HepG2 (cell line): ENCODE results near the gene ADCY10. TPM values are rescaled to one million over a fixed set of nuclear protein-coding genes. Genes with fewer than 3 reads are reported as not detected.

Source experiments
- AKAP8 ChIP-seq: sonication (generic); formaldehyde crosslinking; IDR thresholded peaks from 2 replicates; pipeline ENCODE4 v1.5.1; 2020; ENCODE audit warnings: mild to moderate bottlenecking, missing genetic modification reagents
- CHD2 ChIP-seq: IDR thresholded peaks from 2 replicates; pipeline ENCODE4 v1.6.1; 2011; ENCODE audit warnings: low read depth, low read length, improper control_type of control experiment
- E2F5 ChIP-seq: sonication (generic); formaldehyde crosslinking; conservative IDR thresholded peaks from 2 replicates; pipeline ENCODE4 v1.4.0; 2020; ENCODE audit warnings: missing genetic modification reagents
- FOXA3 ChIP-seq: IDR thresholded peaks from 2 replicates; pipeline ENCODE4 v1.6.1; 2016; ENCODE audit warnings: missing genetic modification reagents, missing compliant biosample characterization
- GABPA ChIP-seq, 2 experiments: IDR thresholded peaks; 2 replicates each; pipeline ENCODE4 v1.6.1; 2011 to 2016; ENCODE audit warnings: low read depth in 2 of 2, low read length in 1 of 2, missing biosample characterization in 1 of 2, missing genetic modification characterization in 1 of 2
- HCFC1 ChIP-seq: fragments of 150-350 bp; IDR thresholded peaks from 2 replicates; pipeline ENCODE4 v1.6.1; 2014; ENCODE audit warnings: low read depth, low read length
- HMG20B ChIP-seq: conservative IDR thresholded peaks from 2 replicates; pipeline ENCODE4 v1.6.1; 2016; ENCODE audit warnings: missing genetic modification reagents, missing compliant biosample characterization
- MED1 ChIP-seq: sonication (generic); formaldehyde crosslinking; IDR thresholded peaks from 2 replicates; pipeline ENCODE4 v1.4.0; 2020; ENCODE audit warnings: missing genetic modification reagents
- NBN ChIP-seq: fragments of 450-650 bp; conservative IDR thresholded peaks from 2 replicates; pipeline ENCODE4 v1.6.1; 2017
- NFIC ChIP-seq: IDR thresholded peaks from 2 replicates; pipeline ENCODE4 v1.6.1; 2012; ENCODE audit warnings: mild to moderate bottlenecking, low read length, inconsistent platforms
- PBX3 ChIP-seq: sonication (generic); formaldehyde crosslinking; IDR thresholded peaks from 2 replicates; pipeline ENCODE4 v1.8.1; 2023; ENCODE audit warnings: missing genetic modification reagents, inconsistent platforms, borderline replicate concordance
- SNRNP70 ChIP-seq: fragments of 200-400 bp; formaldehyde crosslinking; IDR thresholded peaks from 2 replicates; pipeline ENCODE4 v1.6.1; 2017; ENCODE audit warnings: mild to moderate bottlenecking, low read depth, low read length, moderate library complexity
- SOX6 ChIP-seq, 2 experiments: fragments of 450-650 bp in 1 of 2; sonication (generic) in 1 of 2; formaldehyde crosslinking in 1 of 2; IDR thresholded peaks; 2 replicates each; pipeline versions ENCODE4 v1.4.0 to v1.6.1; 2017 to 2020; ENCODE audit warnings: antibody characterized with exemption in 1 of 2, mild to moderate bottlenecking in 1 of 2, missing genetic modification reagents in 1 of 2
- STAG1 ChIP-seq: sonication (generic); formaldehyde crosslinking; IDR thresholded peaks from 2 replicates; pipeline ENCODE4 v1.4.0; 2020; ENCODE audit warnings: missing genetic modification reagents
- TEAD3 ChIP-seq: optimal IDR thresholded peaks from 2 replicates; pipeline ENCODE3; 2016; ENCODE audit warnings: borderline replicate concordance
- ZNF234 ChIP-seq: sonication (generic); formaldehyde crosslinking; conservative IDR thresholded peaks from 2 replicates; pipeline ENCODE4 v1.5.1; 2020; ENCODE audit warnings: mild to moderate bottlenecking, missing genetic modification reagents
- ZNF326 ChIP-seq: sonication (generic); formaldehyde crosslinking; IDR thresholded peaks from 2 replicates; pipeline ENCODE4 v1.4.0; 2020; ENCODE audit warnings: missing genetic modification reagents, borderline replicate concordance
- ZNF34 ChIP-seq: sonication (generic); formaldehyde crosslinking; IDR thresholded peaks from 2 replicates; pipeline ENCODE4 v1.4.0; 2020; ENCODE audit warnings: mild to moderate bottlenecking, missing genetic modification reagents, borderline replicate concordance
- ZNF382 ChIP-seq: sonication (generic); formaldehyde crosslinking; IDR thresholded peaks from 2 replicates; pipeline ENCODE4 v1.5.0; 2020; ENCODE audit warnings: missing genetic modification reagents, mild to moderate bottlenecking, borderline replicate concordance
- ZNF609 ChIP-seq: sonication (generic); formaldehyde crosslinking; IDR thresholded peaks from 2 replicates; pipeline ENCODE4 v1.4.0; 2020; ENCODE audit warnings: mild to moderate bottlenecking, missing genetic modification reagents, borderline replicate concordance
- ZNF790 ChIP-seq: sonication (generic); formaldehyde crosslinking; IDR thresholded peaks from 2 replicates; pipeline ENCODE4 v1.8.0; 2022; ENCODE audit warnings: missing genetic modification reagents, mild to moderate bottlenecking, borderline replicate concordance
- polyA plus RNA-seq, 8 experiments: library from polyadenylated mRNA; depleted of rRNA in 3 of 8; stranded (reverse) in 7 of 8; unstranded in 1 of 8; fragments of >200 nt; fragmentation: Illumina TruSeq in 4 of 8; extraction: Trizol in 4 of 8; gene quantifications; 2 replicates each; pipeline versions ENCODE4 v1.2.1 to v1.2.3, GENCODE V29; 2011 to 2016; ENCODE audit warnings: low read depth in 4 of 8, missing spikeins in 1 of 8, mixed read lengths in 1 of 8; ENCODE audit not compliant: insufficient read depth in 1 of 8
- total RNA-seq, 5 experiments: library from RNA; depleted of rRNA; stranded (reverse); fragments of >200 nt; fragmentation: Illumina TruSeq; extraction: Trizol; gene quantifications; 2 replicates each; pipeline ENCODE4 v1.2.3, GENCODE V29; 2016; ENCODE audit warnings: low read depth in 1 of 5
- TF ChIP-seq, protein P1 (sequence below): sonication (generic); formaldehyde crosslinking; IDR thresholded peaks from 2 replicates; pipeline ENCODE4 v1.4.0; 2020; ENCODE audit warnings: mild to moderate bottlenecking, missing genetic modification reagents

The ADCY10 gene
- total and polyA plus RNA-seq, 2 of the 13 experiments (the other 11 are each of a cell fraction or from before 2014, with no cell fraction given), result 0.02 to 0.03 TPM

DNA sequence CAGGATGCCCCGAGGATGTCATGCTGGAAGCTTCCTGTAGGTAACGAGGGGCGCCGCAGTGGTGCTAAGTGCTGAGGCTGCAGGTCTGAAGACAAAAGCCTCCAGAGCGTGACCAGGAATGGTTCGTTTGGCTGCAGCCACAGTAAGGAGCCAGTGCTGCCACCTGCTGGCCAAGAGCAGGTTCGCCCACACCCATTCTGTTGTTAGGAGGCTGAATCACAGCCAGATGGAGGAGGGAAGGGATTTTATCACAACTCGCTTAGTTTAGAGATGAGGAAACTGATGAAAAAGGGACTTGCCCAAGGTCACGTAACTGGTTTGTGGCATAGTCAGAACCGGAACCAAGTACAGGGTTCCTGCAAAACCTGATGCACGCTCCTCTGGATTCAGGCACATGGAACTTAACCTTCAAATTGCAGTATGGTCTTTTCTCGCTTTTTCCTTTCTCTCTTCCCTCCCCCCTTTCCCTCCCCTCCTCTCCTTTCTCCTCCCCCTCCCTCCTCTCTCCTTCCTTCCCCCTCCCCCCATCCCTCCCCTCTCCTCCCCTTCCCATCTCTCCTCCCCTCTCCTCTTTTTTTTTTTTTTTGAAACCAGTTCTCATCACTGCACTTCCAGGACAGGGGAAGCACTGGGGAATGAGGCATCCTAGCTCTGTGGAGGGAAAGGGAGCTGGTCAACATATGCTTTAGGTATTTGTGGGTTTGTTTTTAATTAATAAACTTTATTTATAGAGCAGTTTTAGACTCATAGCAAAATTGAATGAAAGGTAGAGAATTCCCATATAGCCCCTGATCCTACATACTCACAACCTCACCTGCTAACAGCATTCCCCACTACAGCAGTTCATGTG lies 110.4 kb downstream of the ADCY10 start (continued):
- TF ChIP-seq FOXA3 (CRISPR knock-in tag) (peak; percentile 29; the same call in 1 of the 2 replicates), STAG1 (peak; percentile 91), PBX3 (no peak), ZNF382 (CRISPR knock-in tag) (no peak), ZNF326 (CRISPR knock-in tag) (no peak), NBN (no peak), GABPA (IDR thresholded peaks at IDR 0.05; ENCODE audit: low read depth, low read length) (no peak), GABPA (CRISPR knock-in tag; IDR thresholded peaks at IDR 0.05; ENCODE audit: low read depth) (no peak), CHD2 (no peak), AKAP8 (CRISPR knock-in tag) (no peak), E2F5 (no peak), SOX6 (IDR thresholded peaks at IDR 0.05) (no peak), SOX6 (CRISPR knock-in tag; IDR thresholded peaks at IDR 0.05) (peak; percentile 77), MED1 (CRISPR knock-in tag) (peak; percentile 57), ZNF790 (no peak), NFIC (no peak), SNRNP70 (no peak), ZNF234 (CRISPR knock-in tag) (no peak), HMG20B (CRISPR knock-in tag) (no peak), ZNF609 (CRISPR knock-in tag) (no peak), ZNF34 (CRISPR knock-in tag) (no peak), TEAD3 (CRISPR knock-in tag) (peak; percentile 63), HCFC1 (no peak)
- TF ChIP-seq, protein P1, sequence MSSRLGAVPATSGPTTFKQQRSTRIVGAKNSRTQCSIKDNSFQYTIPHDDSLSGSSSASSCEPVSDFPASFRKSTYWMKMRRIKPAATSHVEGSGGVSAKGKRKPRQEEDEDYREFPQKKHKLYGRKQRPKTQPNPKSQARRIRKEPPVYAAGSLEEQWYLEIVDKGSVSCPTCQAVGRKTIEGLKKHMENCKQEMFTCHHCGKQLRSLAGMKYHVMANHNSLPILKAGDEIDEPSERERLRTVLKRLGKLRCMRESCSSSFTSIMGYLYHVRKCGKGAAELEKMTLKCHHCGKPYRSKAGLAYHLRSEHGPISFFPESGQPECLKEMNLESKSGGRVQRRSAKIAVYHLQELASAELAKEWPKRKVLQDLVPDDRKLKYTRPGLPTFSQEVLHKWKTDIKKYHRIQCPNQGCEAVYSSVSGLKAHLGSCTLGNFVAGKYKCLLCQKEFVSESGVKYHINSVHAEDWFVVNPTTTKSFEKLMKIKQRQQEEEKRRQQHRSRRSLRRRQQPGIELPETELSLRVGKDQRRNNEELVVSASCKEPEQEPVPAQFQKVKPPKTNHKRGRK (CRISPR knock-in tag), result peak; percentile 90
